Upper lobe of left lung (tissue), 6 donors: ENCODE results near the gene LRBA. TPM values are rescaled to one million over a fixed set of nuclear protein-coding genes. Genes with fewer than 3 reads are reported as not detected.
"Not testable (repeated sequence)": the region's sequence is repeated elsewhere in the genome, so short reads cannot be mapped to it uniquely, and the experiment has no call there.

Source experiments
- ATAC-seq, 2 donors: fragments of 200-7000 bp; cut with Tn5 transposase; one replicate each; pipeline ENCODE4 v1.9.1; 2022; ENCODE audit warnings: mild to moderate bottlenecking in 2 of 2, moderate library complexity in 2 of 2; ENCODE audit not compliant: low FRiP score in 2 of 2
- DNase-seq, 2 donors: peaks; one replicate each; pipeline ENCODE4 v3.0.0-alpha.2; 2019 to 2020
- H3K27ac ChIP-seq, 4 donors: fragments of 200-600 bp; sonication (generic); one replicate each; pipeline ENCODE4 v1.5.1; 2016 to 2019
- H3K27me3 ChIP-seq, 4 donors: fragments of 200-600 bp; sonication (generic); one replicate each; pipeline ENCODE4 v1.5.1; 2017 to 2019
- H3K36me3 ChIP-seq, 4 donors: fragments of 200-600 bp; sonication (generic); one replicate each; pipeline ENCODE4 v1.5.1; 2016 to 2019
- H3K4me1 ChIP-seq, 4 donors: fragments of 200-600 bp; sonication (generic); one replicate each; pipeline ENCODE4 v1.5.1; 2018 to 2019
- H3K4me3 ChIP-seq, 4 donors: fragments of 200-600 bp; sonication (generic); one replicate each; pipeline ENCODE4 v1.5.1; 2017 to 2019; ENCODE audit warnings: mild to moderate bottlenecking in 2 of 4, moderate library complexity in 1 of 4
- H3K9me3 ChIP-seq, 4 donors: fragments of 200-600 bp; sonication (generic); one replicate each; pipeline ENCODE4 v1.5.1; 2018 to 2019
- CTCF ChIP-seq, 6 experiments: fragments of 450-650 bp in 4 of 6; fragments of 200-600 bp in 2 of 6; sonication (generic) in 2 of 6; IDR thresholded peaks; one replicate each; pipeline ENCODE4 v1.5.1; 2016 to 2019; ENCODE audit warnings: antibody characterized with exemption in 6 of 6
- EP300 ChIP-seq, 4 donors: sonication (generic); formaldehyde crosslinking; IDR thresholded peaks; one replicate each; pipeline ENCODE4 v1.5.1; 2017; ENCODE audit warnings: antibody characterized with exemption in 4 of 4, control low read depth in 2 of 4
- POLR2A ChIP-seq, 4 donors: fragments of 450-650 bp; IDR thresholded peaks; one replicate each; pipeline ENCODE4 v1.5.1; 2016 to 2017; ENCODE audit warnings: antibody characterized with exemption in 4 of 4, mild to moderate bottlenecking in 2 of 4
- POLR2AphosphoS5 ChIP-seq, 2 donors: sonication (generic); formaldehyde crosslinking; IDR thresholded peaks; one replicate each; pipeline ENCODE4 v1.5.1; 2017; ENCODE audit warnings: antibody characterized with exemption in 2 of 2
- WGBS, 2 donors: methylation state at CpG; one replicate each; pipeline ENCODE4 v1.1.5; 2017 to 2018; 5-methylcytosine and 5-hydroxymethylcytosine counted together
- total RNA-seq, 6 donors: library from RNA; depleted of rRNA in 4 of 6; stranded (reverse); fragments of >200 nt in 4 of 6; gene quantifications; one replicate each; pipeline versions ENCODE4 v1.1.0 to v1.2.1, GENCODE V29; 2016 to 2021
- donor health status: DM: no; HTN: no; CAD: no; lungs with moderate emphysema.
- donor health status: DM: no; HTN: yes; CAD: no; lungs with severe emphysema.

LRBA gene
- total RNA-seq, 6 donors from 2014 or later, result 34.7 to 139 (median 56.4) TPM

GRCh38 chr4:150510176-150510865 lies 504.8 kb downstream of the LRBA start:
- Histone ChIP-seq H3K9me3 (no peaks in the 10 kb centered on the region), H3K4me1 (no peaks in the 10 kb centered on the region), H3K36me3 (no peaks in the 10 kb centered on the region), H3K4me3 (no peak overlapping the region), H3K27me3 (no peaks in the 10 kb centered on the region), H3K27ac (peak overlapping the region in 2 of 4 donors; percentile 3 to 27)
- ATAC-seq (peak in 1 of 2 donors; percentile 61), DNase-seq (no peak)
- WGBS, 2 donors, result 46 to 63% methylated on average over 6 of the region's 6 CpGs
- TF ChIP-seq POLR2AphosphoS5 (IDR thresholded peaks at IDR 0.05) (no peak), POLR2A (IDR thresholded peaks at IDR 0.05) (no peak), CTCF (IDR thresholded peaks at IDR 0.05) (no peak), EP300 (IDR thresholded peaks at IDR 0.05) (no peak)

GRCh38 chr4:150507656-150508055 lies 507.4 kb downstream of the LRBA start:
- not testable (repeated sequence) for H3K9me3 ChIP-seq, DNase-seq, ATAC-seq, H3K4me3 ChIP-seq, H3K36me3 ChIP-seq, H3K27me3 ChIP-seq, H3K4me1 ChIP-seq, H3K27ac ChIP-seq
- 90 to 94% methylated on average over 3 of the region's 3 CpGs for WGBS, 2 donors

GRCh38 chr4:150501983-150502382 lies 513.1 kb downstream of the LRBA start:
- DNase-seq, result no peak
- no peak overlapping the region for H3K27ac ChIP-seq

GRCh38 chr4:150501009-150501727 lies 513.9 kb downstream of the LRBA start:
- Histone ChIP-seq H3K4me3 (no peak overlapping the region), H3K36me3 (no peaks in the 10 kb centered on the region), H3K4me1 (no peaks in the 10 kb centered on the region), H3K27ac (no peak overlapping the region), H3K9me3 (no peaks in the 10 kb centered on the region), H3K27me3 (no peaks in the 10 kb centered on the region)
- DNase-seq (no peak), ATAC-seq (no peak)
- TF ChIP-seq CTCF (IDR thresholded peaks at IDR 0.05) (no peak), EP300 (IDR thresholded peaks at IDR 0.05) (no peak), POLR2AphosphoS5 (IDR thresholded peaks at IDR 0.05) (no peak), POLR2A (IDR thresholded peaks at IDR 0.05) (no peak)
- WGBS, 2 donors, result 84 to 85% methylated on average over 6 of the region's 6 CpGs

More at GRCh38 chr4:150501983-150502382, 513.1 kb downstream of the LRBA start:
- no peaks in the 10 kb centered on the region for H3K9me3 ChIP-seq
- no peak overlapping the region for H3K4me3 ChIP-seq
- no peaks in the 10 kb centered on the region for H3K36me3 ChIP-seq
- no peaks in the 10 kb centered on the region for H3K27me3 ChIP-seq
- no peak for TF ChIP-seq EP300 (IDR thresholded peaks at IDR 0.05)
- no peak for TF ChIP-seq CTCF (IDR thresholded peaks at IDR 0.05)
- TF ChIP-seq POLR2AphosphoS5 (IDR thresholded peaks at IDR 0.05), result no peak
- TF ChIP-seq POLR2A (IDR thresholded peaks at IDR 0.05), result no peak
- H3K4me1 ChIP-seq, result no peaks in the 10 kb centered on the region
- no peak for ATAC-seq

GRCh38 chr4:150497612-150498011 lies 517.5 kb downstream of the LRBA start:
- Histone ChIP-seq H3K27me3 (no peaks in the 10 kb centered on the region), H3K4me3 (no peak overlapping the region), H3K27ac (no peak overlapping the region), H3K9me3 (no peaks in the 10 kb centered on the region), H3K36me3 (no peaks in the 10 kb centered on the region), H3K4me1 (no peaks in the 10 kb centered on the region)
- ATAC-seq (no peak), DNase-seq (no peak)
- TF ChIP-seq EP300 (IDR thresholded peaks at IDR 0.05) (no peak), POLR2A (IDR thresholded peaks at IDR 0.05) (no peak), CTCF (IDR thresholded peaks at IDR 0.05) (no peak), POLR2AphosphoS5 (IDR thresholded peaks at IDR 0.05) (no peak)
- WGBS, 2 donors, result 90 to 97% methylated on average over 3 of the region's 3 CpGs
